ENCODE results near the gene MZT2A. TPM values are rescaled to one million over a fixed set of nuclear protein-coding genes. Genes with fewer than 3 reads are reported as not detected.
"Not testable (repeated sequence)": the region's sequence is repeated elsewhere in the genome, so short reads cannot be mapped to it uniquely, and the experiment has no call there.

Gene MZT2A
- total and polyA plus RNA-seq, 3 experiments from 2014 or later = 92.6 to 142 (median 141) TPM

GRCh38 chr2:131516621-131517020 is 24.4 kb upstream of the MZT2A start:
- H3K4me3 Mint-ChIP-seq; H3K27me3 ChIP-seq (ENCODE audit: insufficient read depth, low read length, poor library complexity, severe bottlenecking); H3K36me3 ChIP-seq (ENCODE audit: insufficient read depth, low read length); DNase-seq; CTCF ChIA-PET; H3K4me3 ChIP-seq (ENCODE audit: low read length); H3K9me3 Mint-ChIP-seq; H3K4me1 ChIP-seq (ENCODE audit: insufficient read depth, low read length); H3K9me3 ChIP-seq (ENCODE audit: low read length); H3K27ac ChIP-seq (ENCODE audit: low read depth, low read length); H3K4me1 Mint-ChIP-seq; POLR2A ChIA-PET; H3K27me3 Mint-ChIP-seq: not testable (repeated sequence)
- Mint-ChIP-seq H3K27ac (peak overlapping the region in 1 of 8 donors; percentile 52), H3K36me3 (peaks cover 0 to 69% (median 0%) of the 10 kb centered on the region in 3 donors)

DNA sequence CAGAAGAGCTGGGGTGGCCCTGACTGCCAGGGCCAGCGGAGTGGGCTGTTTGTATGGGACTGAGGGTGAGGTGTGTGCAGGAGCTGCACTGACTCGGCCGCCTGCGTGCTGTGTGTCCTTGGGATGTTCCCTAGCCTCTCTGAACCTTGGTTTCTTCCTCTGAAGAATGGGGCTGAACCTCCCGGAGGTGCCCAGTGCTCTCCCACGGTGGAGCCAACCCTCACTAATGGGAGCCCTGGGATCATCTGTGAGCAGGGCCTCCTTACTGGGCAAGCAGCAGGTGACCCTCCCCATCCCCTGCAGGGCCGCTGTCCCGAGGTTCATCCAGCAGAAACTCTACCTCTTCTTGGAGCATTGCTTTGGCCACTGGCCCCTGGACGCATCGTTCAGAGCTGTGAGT is 23.8 kb upstream of the MZT2A start:
- peak overlapping the region in 1 of 8 donors; percentile 56 for H3K27ac Mint-ChIP-seq
- Histone ChIP-seq H3K27me3 (ENCODE audit: insufficient read depth, low read length, poor library complexity, severe bottlenecking) (no peaks in the 10 kb centered on the region), H3K27ac (ENCODE audit: low read depth, low read length) (no peak overlapping the region), H3K4me1 (ENCODE audit: insufficient read depth, low read length) (no peaks in the 10 kb centered on the region), H3K4me3 (ENCODE audit: low read length) (no peak overlapping the region), H3K9me3 (ENCODE audit: low read length) (no peaks in the 10 kb centered on the region), H3K36me3 (ENCODE audit: insufficient read depth, low read length) (no peaks in the 10 kb centered on the region)
- peaks cover 0 to 74% (median 0%) of the 10 kb centered on the region in 3 donors for H3K36me3 Mint-ChIP-seq
- POLR2A ChIA-PET = no interaction called here
- H3K27me3 Mint-ChIP-seq = no peaks in the 10 kb centered on the region
- peaks cover 0 to 6% (median 2%) of the 10 kb centered on the region in 3 donors for H3K4me1 Mint-ChIP-seq
- DNase-seq = no peak
- CTCF ChIA-PET = no interaction called here
- no peak overlapping the region for H3K4me3 Mint-ChIP-seq
- H3K9me3 Mint-ChIP-seq = no peaks in the 10 kb centered on the region

DNA sequence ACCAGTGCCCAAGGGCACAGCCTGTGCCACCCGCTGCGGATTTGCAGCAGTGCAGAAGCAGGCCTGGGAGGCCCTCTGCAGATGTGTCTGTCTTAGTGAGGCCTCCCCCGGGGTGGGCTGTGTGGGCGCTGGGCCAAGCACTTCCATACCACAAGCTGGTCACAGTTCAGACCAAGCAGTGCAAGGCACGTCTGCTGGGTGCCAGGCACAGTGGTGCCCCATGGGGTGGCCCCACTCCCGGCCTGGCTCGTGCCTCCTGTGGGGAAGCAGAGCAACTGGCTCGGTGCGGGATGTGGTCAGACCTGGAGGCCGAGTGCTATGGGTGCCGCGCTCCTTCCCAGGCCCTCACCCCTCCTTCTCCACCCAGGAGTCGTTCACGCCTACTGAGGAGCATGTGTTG is 23.0 kb upstream of the MZT2A start:
- H3K4me3 ChIP-seq (ENCODE audit: low read length); H3K4me1 ChIP-seq (ENCODE audit: insufficient read depth, low read length); CTCF ChIA-PET; DNase-seq; H3K9me3 Mint-ChIP-seq; H3K27me3 Mint-ChIP-seq; H3K9me3 ChIP-seq (ENCODE audit: low read length); H3K4me1 Mint-ChIP-seq; H3K27me3 ChIP-seq (ENCODE audit: insufficient read depth, low read length, poor library complexity, severe bottlenecking); H3K4me3 Mint-ChIP-seq; H3K27ac ChIP-seq (ENCODE audit: low read depth, low read length); POLR2A ChIA-PET; H3K36me3 ChIP-seq (ENCODE audit: insufficient read depth, low read length): not testable (repeated sequence)
- Mint-ChIP-seq H3K36me3 (peaks cover 0 to 72% (median 0%) of the 10 kb centered on the region in 3 donors), H3K27ac (peak overlapping the region in 2 of 8 donors; percentile 17 to 42)

GRCh38 chr2:131514408-131515166 is 22.4 kb upstream of the MZT2A start:
- H3K27me3 ChIP-seq (ENCODE audit: insufficient read depth, low read length, poor library complexity, severe bottlenecking); H3K9me3 Mint-ChIP-seq; DNase-seq; H3K27me3 Mint-ChIP-seq; H3K4me3 Mint-ChIP-seq; H3K9me3 ChIP-seq (ENCODE audit: low read length); H3K4me3 ChIP-seq (ENCODE audit: low read length); H3K4me1 Mint-ChIP-seq; POLR2A ChIA-PET; H3K27ac ChIP-seq (ENCODE audit: low read depth, low read length); H3K36me3 ChIP-seq (ENCODE audit: insufficient read depth, low read length); H3K4me1 ChIP-seq (ENCODE audit: insufficient read depth, low read length): not testable (repeated sequence)
- CTCF ChIA-PET = interaction anchor here (0.9 kb wide), 1 partner anchor 158 kb away, joined by 3 read pairs; no protein-coding TSS in a partner anchor
- Mint-ChIP-seq H3K36me3 (peaks cover 0 to 73% (median 0%) of the 10 kb centered on the region in 3 donors), H3K27ac (peak overlapping the region in 5 of 8 donors; percentile 23 to 66 (median 50))

GRCh38 chr2:131511969-131512870 is 20.0 kb upstream of the MZT2A start:
- peaks cover 0 to 71% (median 7%) of the 10 kb centered on the region in 3 donors for H3K36me3 Mint-ChIP-seq
- H3K27me3 ChIP-seq (ENCODE audit: insufficient read depth, low read length, poor library complexity, severe bottlenecking); H3K27ac ChIP-seq (ENCODE audit: low read depth, low read length); H3K27me3 Mint-ChIP-seq; DNase-seq; H3K9me3 ChIP-seq (ENCODE audit: low read length); CTCF ChIA-PET; H3K9me3 Mint-ChIP-seq; H3K4me3 Mint-ChIP-seq; H3K4me3 ChIP-seq (ENCODE audit: low read length); POLR2A ChIA-PET; H3K4me1 Mint-ChIP-seq; H3K4me1 ChIP-seq (ENCODE audit: insufficient read depth, low read length): not testable (repeated sequence)
- H3K36me3 ChIP-seq (ENCODE audit: insufficient read depth, low read length) = peaks cover 11% of the 10 kb centered on the region
- H3K27ac Mint-ChIP-seq = peak overlapping the region in 1 of 8 donors; percentile 32

- H3K4me3 ChIP-seq (ENCODE audit: low read length); H3K4me1 ChIP-seq (ENCODE audit: insufficient read depth, low read length); H3K4me3 Mint-ChIP-seq; H3K27me3 ChIP-seq (ENCODE audit: insufficient read depth, low read length, poor library complexity, severe bottlenecking); H3K9me3 ChIP-seq (ENCODE audit: low read length); CTCF ChIA-PET; H3K4me1 Mint-ChIP-seq; POLR2A ChIA-PET; H3K27ac Mint-ChIP-seq; H3K9me3 Mint-ChIP-seq; H3K27ac ChIP-seq (ENCODE audit: low read depth, low read length); DNase-seq; H3K27me3 Mint-ChIP-seq: not testable (repeated sequence)
- H3K36me3 ChIP-seq (ENCODE audit: insufficient read depth, low read length) = peaks cover 11% of the 10 kb centered on the region
- peaks cover 0 to 75% (median 8%) of the 10 kb centered on the region in 3 donors for H3K36me3 Mint-ChIP-seq
Measured at GRCh38 chr2:131511291-131511968, 19.2 kb upstream of the MZT2A start.

GRCh38 chr2:131509615-131510014 is 17.4 kb upstream of the MZT2A start:
- no peak overlapping the region for H3K27ac ChIP-seq (ENCODE audit: low read depth, low read length)
- POLR2A ChIA-PET = no interaction called here
- Mint-ChIP-seq H3K4me3 (no peak overlapping the region), H3K36me3 (peaks cover 0 to 82% (median 13%) of the 10 kb centered on the region in 3 donors), H3K4me1 (peaks cover 0 to 6% (median 2%) of the 10 kb centered on the region in 3 donors), H3K27me3 (no peaks in the 10 kb centered on the region), H3K9me3 (no peaks in the 10 kb centered on the region), H3K27ac (no peak overlapping the region)
- no peak for DNase-seq
- peaks cover 11% of the 10 kb centered on the region for H3K36me3 ChIP-seq (ENCODE audit: insufficient read depth, low read length)
- no peaks in the 10 kb centered on the region for H3K9me3 ChIP-seq (ENCODE audit: low read length)
- no peaks in the 10 kb centered on the region for H3K27me3 ChIP-seq (ENCODE audit: insufficient read depth, low read length, poor library complexity, severe bottlenecking)
- CTCF ChIA-PET = no interaction called here
- H3K4me3 ChIP-seq (ENCODE audit: low read length) = no peak overlapping the region
- no peaks in the 10 kb centered on the region for H3K4me1 ChIP-seq (ENCODE audit: insufficient read depth, low read length)
